GM21786 (cell line): ENCODE results near the gene CHN1.

Experiments
- ATAC-seq: cut with Tn5 transposase; IDR thresholded peaks from one replicate; pipeline ENCODE4 v1.9.1; 2021; ENCODE audit not compliant: unreplicated experiment

Gene CHN1

DNA sequence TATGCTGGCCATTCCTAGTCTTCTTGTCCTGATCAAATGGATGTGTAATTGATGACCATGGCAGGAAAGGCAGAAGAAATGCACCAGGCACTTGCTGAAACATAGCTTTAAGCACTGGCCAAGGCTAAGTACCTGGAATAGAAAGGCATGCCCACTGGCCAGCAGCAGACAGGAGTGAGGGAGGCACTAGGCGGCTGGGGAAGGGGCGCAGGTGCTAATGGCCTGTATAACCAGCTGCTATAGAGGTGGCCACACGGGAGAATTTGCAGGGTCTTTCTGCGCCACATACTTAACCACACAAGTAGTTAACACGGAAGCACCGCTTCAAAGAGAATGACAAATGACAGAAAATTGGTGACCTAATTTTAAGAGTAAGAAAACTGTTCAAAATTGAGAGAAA lies 174.6 kb downstream of the CHN1 start:
- no peak for ATAC-seq

DNA sequence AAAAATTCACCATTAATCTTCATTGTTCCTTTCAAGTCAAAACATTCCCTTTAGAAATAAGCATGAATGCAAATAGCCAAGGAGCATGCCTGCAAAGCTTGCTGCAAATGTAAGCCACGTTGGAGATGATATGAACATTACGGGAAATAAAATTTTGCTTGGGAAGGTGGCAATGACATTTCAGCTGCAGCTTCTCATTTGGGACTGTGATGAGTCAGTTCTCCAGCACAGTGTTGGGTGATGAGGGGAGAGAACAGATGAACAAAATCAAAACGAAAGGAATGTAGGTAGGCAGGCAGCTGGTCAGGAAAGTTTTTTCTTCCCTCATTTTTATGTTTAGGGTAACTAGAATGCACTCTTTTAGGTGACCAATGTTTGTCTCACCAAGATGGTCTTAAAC lies 175.6 kb downstream of the CHN1 start:
- ATAC-seq, result no peak

DNA sequence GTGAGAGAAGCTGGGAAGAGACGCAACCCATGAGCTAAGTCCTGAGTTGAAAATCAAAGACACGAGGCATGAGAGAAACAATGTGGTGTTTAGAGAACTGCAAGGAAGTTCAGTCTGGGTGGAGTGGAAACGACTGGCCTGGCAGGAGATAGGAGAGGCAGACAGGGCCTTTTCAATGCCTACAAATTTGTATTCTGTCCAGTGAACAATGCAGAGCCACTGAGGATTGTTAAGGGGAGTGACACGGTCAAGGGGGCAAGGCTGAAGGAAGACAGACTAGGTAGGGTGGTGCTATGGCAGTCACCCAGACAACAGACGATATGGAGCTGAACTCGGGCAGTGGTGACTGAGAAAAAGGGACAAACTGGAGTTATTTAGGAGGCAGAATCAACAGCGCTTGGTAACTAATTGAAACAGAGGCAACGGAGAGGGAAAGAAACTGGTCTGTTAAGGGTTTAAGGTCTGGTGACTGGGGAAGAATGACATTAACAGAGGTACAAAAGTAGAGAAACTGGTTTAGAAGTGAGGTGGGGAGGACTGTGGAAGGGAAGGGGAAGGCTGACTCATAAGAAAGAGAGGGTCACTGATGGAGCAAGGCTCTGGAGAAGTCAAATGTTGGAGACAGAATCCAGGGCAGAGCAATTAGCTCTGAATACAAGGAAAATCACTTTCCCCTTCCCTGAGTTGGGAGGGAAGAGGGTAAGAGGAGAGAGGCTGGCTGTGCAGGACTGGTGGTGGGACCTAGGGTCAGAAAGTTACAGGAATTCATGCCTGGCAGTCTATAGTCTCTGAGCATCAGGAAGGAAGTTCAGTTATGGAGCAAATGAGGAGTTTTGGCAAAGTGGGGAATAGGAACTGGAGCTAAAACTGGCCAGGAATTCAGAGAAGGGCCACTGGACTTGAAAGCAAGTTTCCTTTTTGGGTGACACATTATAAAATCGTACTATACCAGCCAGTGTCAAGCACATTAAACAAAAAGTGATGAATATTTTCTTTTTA lies 177.5 kb downstream of the CHN1 start:
- ATAC-seq, result no peak

DNA sequence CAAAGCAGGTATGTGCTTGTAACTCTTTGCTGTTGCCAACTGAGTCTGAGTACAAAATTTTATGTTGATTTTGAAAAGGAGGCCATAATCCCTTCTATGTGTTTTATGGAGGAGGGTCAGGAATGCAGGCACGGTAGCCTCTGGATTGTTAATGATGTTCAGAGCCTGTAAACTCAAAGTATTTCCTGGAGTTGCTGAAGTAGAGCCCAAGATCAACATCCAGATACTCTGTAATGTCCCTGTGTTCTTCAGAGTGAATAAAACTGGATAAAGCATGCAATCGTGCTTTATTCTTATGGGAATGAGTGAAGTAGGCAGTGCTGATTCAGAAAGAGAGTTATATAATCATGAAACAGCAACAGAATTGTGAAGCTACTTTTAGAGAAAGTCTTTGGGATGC lies 179.1 kb downstream of the CHN1 start:
- ATAC-seq, result no peak

DNA sequence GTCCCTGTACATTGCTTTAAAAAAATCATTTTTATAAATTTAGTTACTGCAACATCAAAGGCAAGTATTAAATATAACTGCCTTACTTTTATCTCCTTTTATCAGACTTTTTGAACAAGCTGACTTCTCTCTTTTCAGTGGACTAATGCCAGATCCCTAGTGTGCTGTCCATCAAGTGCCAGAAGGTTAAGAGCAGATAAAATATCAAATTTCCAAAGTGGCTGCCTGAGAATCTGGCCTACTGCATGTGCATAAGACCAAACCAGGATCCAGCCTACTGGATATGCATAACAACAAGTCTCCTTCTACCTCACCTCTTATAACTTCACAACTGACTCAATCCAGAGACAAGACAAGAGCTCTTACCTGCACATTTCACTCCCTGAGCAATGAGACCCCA lies 181.1 kb downstream of the CHN1 start:
- ATAC-seq, result no peak

DNA sequence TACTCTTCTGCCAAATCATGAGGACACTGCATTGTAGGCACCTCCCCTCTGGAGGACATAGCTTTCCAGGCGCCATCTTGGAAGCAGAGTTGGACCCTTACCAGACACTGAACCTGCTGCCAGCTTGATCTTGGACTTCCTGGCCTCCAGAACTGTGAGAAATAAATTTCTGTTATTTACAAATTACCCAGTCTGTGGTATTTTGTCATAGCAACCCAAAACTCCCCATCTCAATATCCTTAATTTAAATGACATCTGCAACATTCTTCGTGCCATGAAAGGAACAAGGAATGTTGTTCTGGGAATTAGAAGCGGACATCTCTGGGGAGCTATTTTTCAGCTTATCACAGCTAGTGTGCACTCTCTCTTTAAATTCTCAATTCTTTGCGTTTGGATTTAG lies 183.6 kb downstream of the CHN1 start:
- ATAC-seq, result no peak

DNA sequence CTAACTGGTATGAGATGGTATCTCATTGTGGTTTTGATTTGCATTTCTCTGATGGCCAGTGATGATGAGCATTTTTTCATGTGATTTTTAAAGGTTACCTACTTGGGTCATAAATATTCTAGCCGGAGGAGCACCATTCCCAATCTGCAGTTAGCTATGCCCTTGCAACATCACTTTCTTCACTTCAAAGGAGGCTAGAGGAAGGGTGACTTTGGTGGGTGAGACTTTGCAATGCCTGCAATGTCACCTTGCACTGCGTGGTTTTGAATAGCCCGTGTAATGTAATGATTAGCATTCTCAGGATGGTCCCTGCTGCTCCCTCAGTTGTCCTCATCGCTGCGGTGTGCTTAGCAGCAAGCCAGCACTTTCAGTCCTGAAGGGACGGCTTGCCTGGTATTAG lies 184.8 kb downstream of the CHN1 start:
- ATAC-seq, result no peak

DNA sequence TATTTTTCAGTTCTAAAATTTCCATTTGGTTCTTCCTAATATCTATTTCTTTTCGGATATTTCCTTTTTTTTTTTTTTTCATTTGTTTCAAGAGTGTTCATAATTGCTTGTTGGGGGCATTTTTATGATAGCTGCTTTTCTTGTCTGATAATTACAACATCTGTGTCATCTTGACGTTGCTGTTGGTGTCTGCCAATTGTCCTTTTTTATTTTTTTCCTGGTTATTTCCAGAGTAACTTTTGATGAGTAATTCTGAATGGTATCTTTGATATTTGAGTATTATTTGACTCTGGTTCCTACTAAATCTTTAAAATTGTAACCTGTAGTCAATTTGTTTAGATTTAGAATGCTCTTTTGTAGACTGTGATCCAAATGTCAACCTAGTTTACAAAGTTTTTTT lies 189.7 kb downstream of the CHN1 start:
- no peak for ATAC-seq

DNA sequence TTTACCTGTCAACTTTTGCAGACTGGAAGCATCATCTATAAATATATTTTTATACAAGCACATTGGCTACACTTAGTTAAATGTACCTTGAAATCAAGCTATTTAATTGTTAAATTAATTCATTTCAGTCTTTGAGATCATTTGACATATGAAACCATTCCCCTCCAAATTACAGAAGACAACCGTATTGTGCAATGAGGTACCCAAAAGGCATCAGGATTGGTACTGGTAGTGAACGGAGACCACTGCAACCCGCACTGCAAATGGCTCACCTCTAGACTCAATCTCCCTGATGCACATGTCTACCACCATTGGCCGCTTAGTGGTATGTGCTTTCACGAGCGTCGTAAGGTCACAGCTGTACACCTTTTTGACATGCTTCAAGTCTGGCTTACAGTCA lies 193.1 kb downstream of the CHN1 start:
- no peak for ATAC-seq

DNA sequence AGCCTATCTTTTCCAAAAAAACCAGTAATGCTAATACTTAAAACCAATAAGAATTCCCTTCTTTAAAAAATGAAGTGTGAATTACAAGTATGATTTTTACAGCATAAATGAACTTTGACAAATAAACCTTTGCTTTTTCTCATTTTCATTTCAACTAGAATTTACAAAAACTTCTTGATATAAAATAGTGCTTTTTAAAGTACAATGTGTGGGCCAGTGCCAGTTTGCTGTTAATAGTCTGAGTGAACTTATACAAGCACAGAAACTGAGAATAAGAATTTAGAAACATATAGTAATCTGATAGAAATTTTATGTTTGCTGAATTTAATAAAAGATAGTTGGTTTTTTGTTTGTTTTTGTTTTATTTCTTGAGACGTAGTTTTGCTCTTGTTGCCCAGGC lies 197.2 kb downstream of the CHN1 start:
- ATAC-seq, result no peak

DNA sequence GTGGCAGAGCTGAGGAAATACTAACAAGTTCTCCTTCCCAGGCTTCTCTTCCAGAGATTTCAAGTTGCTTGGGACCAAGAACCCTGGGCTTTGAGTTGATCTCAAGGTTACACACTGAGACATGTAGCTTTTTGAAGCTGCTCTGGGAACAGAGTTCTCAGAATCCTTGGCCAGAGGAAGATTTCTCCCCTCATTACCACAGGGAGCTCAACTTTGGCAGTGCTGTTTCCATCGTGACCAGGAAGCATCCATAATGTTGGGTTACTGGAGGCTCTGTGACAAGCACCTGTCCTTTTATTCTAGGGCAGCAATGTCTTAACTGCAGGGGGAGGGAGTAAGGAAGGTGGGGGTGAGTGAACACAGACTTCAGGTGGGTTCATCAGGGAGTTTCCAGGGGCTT lies 199.4 kb downstream of the CHN1 start:
- no peak for ATAC-seq

DNA sequence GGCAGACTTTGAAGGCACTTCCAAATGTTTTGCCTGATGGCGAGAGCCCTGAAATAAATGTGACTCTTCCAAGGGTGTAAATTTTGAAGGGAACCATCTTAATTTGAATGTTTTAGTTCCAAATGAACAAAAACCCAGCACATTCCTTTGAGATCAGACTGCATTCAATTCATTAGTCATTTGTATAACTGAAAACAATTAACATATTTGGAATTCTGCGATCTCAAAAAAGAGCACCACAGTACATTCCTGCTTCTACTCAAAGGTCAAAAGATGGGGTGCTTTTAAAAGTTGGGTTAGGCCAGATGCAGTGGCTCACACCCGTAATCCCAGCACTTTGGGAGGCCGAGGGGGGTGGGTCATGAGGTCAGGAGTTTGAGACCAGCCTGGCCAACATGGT lies 202.7 kb downstream of the CHN1 start:
- ATAC-seq, result no peak

DNA sequence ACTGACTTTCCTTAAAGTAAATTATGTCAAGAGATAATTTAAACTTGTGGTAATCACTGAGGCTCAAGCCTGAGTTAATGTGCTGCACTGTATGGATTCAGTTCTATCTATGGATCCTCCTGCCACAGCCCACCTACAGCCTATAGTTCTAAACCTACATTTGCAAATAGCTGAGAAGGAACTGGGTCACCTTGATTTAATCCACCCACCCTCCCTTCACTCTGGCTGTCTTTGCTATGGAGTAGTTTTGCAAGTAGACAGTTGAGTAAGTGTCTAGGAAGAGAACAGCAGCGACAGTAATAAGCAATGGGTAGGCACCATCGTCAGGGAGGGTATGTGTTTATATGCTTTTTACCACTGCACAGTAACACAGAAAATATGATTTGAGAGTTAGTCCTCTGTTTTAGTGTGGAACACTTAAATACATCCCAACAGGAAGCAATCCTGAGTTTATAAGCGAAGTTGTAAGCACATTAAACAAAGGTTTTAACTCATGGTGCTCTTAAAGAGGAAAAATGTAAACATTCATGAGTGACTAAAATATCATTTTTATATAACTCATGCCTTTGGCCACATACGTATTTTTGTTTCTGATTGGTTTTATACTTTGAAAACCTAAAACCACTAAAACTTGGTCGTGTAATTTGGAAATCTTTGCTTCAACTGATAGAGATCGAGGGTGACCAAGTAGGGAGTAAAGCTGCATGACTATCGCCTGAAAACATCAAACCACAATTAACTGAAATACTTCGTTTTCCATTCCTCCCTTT lies 204.6 kb downstream of the CHN1 start:
- ATAC-seq, result no peak

DNA sequence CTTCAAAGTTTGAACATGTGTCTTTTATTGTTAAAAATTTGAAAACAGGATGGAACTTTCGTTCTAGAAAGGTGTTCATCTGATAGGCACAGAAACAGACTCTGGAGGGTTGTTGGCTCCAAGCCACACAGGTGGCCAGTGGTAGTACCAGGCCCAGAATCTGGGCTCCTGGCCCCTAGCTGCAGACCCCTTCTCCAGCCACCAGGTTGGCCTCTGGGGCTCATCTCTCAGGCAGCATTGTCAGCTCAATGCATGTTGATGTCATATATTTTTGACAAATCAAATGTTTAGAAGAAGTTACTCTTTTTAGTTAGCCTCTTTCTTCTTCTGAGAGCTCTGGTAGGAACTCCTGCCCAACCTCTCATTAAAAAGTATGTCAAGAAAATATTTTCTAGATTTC lies 206.4 kb downstream of the CHN1 start:
- ATAC-seq, result no peak

DNA sequence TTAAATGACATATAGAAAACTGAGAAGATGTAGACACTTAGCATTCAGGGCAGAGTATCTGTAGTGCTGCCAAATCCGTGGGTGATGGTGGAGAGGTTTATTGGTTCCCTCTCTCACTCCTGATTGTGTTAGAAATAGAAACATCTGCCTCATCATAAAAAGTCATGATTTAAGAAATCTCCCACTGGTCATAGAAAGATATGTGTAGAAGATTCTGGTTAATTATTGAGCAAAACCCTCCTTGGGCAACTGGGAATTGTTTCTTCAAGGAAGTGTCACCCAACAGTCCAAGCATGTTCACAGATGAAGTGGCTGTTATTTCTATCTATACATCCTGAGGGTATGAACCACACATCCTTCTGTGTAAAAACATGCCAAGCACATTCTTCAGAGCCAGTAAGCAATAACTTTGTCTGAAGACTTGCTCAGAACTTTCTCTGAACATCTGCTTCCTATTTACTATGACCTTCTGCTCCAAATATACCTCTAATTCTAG lies 207.4 kb downstream of the CHN1 start:
- ATAC-seq, result no peak

DNA sequence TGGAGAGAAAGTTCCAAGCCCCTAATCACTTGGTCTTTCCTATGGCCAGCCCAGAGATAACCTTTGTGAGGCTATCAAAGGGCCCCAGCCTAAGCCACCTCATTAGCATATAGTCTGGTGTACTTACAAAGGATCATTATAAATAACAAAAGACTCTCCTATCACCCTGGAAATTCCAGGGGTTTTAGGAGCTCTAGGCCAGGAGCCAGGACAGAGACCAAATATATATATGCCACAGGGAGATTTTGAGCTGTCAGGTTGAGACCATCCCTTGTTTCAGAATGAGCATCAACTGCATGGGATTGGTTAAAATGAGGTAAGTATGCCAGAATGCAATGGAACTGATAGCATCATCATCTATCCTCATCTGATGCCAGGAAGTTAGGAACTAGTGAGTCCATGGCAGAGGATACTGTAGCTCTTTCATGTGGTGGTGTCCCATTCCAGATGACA lies 208.8 kb downstream of the CHN1 start:
- no peak for ATAC-seq

DNA sequence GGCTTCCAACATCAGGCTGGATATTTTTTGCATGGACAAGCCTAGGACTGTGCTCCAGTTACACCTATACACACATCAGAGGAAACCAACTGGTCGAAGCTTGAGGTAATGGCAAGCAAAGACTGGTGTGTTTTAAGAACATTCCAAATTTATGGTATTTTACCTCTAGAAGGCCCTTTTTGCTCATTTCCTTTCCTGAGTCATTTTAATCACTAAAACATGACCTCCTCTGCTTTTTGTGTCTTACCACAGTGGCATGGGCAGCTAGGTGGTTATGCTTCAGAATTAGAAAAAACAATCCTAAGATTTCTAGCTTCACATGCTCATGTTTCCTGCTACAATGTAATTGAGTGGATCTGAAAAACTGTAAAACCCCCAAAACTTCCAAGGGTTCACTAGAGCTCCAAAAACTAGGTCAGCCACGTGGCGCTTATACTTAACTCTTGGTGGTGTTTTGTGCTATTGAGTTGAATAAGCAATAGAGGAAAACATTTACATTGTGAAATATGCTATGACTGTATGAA lies 210.3 kb downstream of the CHN1 start:
- ATAC-seq, result no peak

DNA sequence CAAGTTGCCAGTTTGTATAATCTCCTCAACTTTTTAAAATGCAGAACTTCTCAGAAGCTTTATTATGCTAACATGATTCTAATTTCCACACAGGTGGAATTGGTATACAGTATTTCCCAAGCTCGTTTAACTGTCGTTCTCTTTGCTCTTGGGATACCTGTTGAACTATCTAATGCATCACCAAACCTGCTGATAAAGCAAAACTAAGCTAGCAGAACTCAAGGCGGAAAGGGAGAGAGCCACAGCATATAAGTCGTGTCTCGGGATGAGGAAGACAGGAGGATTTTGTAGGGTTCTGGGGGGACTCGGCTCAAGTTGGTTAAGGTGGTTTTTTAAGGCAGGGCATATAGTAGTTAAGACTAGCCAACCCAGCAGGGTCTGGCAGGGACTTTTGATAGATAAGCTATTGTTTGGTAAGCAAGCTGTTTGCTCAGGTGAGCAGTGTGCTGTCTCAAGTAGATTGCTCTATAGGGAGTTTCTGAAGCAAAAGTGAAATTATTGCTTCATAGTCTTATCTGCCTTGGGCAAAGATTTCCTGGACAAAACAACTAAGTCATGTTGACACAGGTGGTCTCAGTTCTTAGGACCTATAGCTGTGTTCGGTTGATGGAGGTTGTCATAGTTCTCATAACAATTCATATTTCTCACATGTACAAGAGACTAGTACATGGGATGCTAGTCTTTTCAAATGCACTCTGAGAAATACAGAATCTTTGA lies 212.7 kb downstream of the CHN1 start:
- no peak for ATAC-seq

DNA sequence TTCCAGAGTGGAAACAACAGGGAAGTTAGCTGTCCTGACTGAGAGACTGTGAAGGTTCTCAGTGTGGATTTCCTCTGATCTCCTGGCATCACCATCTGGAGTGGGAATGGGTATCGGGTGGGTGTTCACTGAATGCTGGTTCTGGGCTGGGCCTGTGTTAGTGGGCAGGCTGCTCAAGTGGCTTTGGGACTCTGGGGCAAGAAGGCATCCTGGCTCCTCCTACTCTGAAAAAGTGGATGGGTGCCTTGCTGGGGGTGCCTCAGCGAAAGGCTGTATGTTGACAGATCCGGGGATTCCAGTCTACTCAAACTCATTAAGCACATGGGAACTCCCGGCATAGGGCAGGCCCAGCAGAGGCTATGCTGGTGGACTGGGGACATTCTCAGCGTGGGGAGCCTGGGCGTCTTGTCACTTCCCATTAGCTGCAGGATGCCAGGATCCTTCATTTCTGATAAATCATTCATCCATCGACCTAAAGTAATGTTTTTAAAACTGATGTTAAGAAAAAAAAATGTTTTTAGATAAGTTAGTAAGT lies 213.4 kb downstream of the CHN1 start:
- ATAC-seq, result no peak

DNA sequence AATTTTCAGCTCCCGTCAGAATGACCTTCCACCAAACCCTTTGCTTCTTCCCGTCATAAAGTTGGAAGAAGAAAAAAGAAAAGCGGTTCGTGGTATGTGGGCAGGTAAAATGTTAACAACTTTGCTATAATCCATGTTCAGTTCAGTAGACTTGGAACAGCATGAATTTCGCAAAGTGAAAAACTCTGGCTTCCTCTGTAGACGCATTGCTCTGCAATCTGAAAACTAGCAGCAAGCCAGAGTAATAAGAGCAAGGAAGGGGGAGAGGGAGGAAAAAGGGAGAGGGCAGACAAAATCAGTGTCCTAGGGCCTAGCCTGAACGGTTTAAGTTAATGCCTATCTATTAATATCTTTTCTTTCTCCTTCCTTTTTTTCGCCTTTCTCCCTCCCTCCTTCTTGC lies 214.2 kb downstream of the CHN1 start:
- ATAC-seq, result no peak

DNA sequence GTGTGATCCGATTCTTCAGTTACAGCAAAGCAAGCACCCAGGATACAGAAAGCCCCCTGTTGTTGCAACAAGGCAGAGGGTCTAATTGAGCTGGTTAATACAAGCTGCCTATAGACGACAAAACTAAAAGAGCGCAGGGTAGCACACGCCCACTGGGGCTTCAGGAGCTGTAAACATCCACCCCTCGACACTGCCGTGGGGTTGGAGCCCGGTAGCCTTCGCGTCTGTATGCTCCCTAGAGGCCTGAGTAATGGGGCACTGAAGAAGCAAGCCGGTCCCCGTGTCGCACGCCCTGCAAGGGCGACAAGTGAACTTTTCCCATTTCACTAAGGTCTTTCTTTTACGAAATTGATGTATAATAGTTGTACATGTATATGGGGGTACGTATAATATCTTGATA lies 216.2 kb downstream of the CHN1 start:
- ATAC-seq, result no peak
